HepG2 (cell line): ENCODE results near the gene CHFR. TPM values are rescaled to one million over a fixed set of nuclear protein-coding genes. Genes with fewer than 3 reads are reported as not detected.

Experiments
- ATAC-seq: fragments of 200-7000 bp; cut with Tn5 transposase; 3 replicates; pipeline ENCODE4 v1.9.1; 2020; ENCODE audit warnings: mild to moderate bottlenecking, moderate library complexity
- BruUV-seq: library from RNA; stranded (reverse); fragments of 400-500 nt; replicated peaks from 2 replicates; lab custom pipeline; 2021; lab: Mats Ljungman, UMichigan
- CTCF ChIA-PET: fragments of 300-600 bp; formaldehyde crosslinking; extraction: SDS; loops from one replicate; lab custom pipeline; 2021; ENCODE audit warnings: low total read pairs, inconsistent platforms, low intra/inter-chr PET ratio; lab: Yijun Ruan, JAX
- POLR2A ChIA-PET: fragments of 350-600 bp; sonication (Branson Sonifier 250); formaldehyde crosslinking; loops from one replicate; lab custom pipeline; 2020; ENCODE audit warnings: antibody characterized with exemption, inconsistent platforms; lab: Yijun Ruan, JAX
- DNase-seq: peaks from one replicate; pipeline ENCODE4 v3.0.0-alpha.2; 2015; ENCODE audit warnings: low spot score
- FAIRE-seq: peaks from 3 replicates; lab custom pipeline; 2011; peaks lifted over from hg19 to GRCh38; lab: Jason Lieb, UNC
- H2AFZ ChIP-seq: one replicate; pipeline ENCODE4 v1.6.1; 2011; ENCODE audit warnings: low read length, inconsistent platforms
- H3K27ac ChIP-seq: fragments of 300-600 bp; 3 replicates; pipeline ENCODE4 v1.8.0; 2011; ENCODE audit warnings: mixed run types, mild to moderate bottlenecking, mixed read lengths, low read length, inconsistent platforms; ENCODE audit not compliant: insufficient read depth; ENCODE audit errors: extremely low read length
- H3K27me3 ChIP-seq, 2 experiments: fragments of 200-600 bp in 1 of 2; 2 replicates in 1 of 2; 3 replicates in 1 of 2; pipeline versions ENCODE4 v1.6.0 to v1.8.0; 2011; ENCODE audit warnings: low read length in 2 of 2, mild to moderate bottlenecking in 2 of 2, moderate library complexity in 2 of 2, inconsistent platforms in 1 of 2; ENCODE audit not compliant: insufficient read depth in 2 of 2, control insufficient read depth in 1 of 2
- H3K36me3 ChIP-seq, 2 experiments: fragments of 200-600 bp in 1 of 2; replicated peaks in 1 of 2; 2 replicates in 1 of 2; 3 replicates in 1 of 2; pipeline versions ENCODE4 v1.5.1 to v1.8.0; 2011; ENCODE audit warnings: low read length in 2 of 2, inconsistent platforms in 1 of 2; ENCODE audit not compliant: insufficient read depth in 2 of 2, control insufficient read depth in 1 of 2
- H3K4me1 ChIP-seq: 2 replicates; pipeline ENCODE4 v1.5.1; 2012; ENCODE audit warnings: low read length, inconsistent platforms; ENCODE audit not compliant: insufficient read depth
- H3K4me2 ChIP-seq: 2 replicates; pipeline ENCODE4 v1.6.0; 2011; ENCODE audit warnings: low read depth, low read length, inconsistent platforms
- H3K4me3 ChIP-seq, 3 experiments: fragments of 200-600 bp in 1 of 3; sonication (generic), shearing (Covaris generic) in 1 of 3; replicated peaks in 1 of 3; 2 replicates each; pipeline ENCODE4 v1.5.1; 2011 to 2016; ENCODE audit warnings: low read length in 3 of 3, inconsistent platforms in 2 of 3, low read depth in 2 of 3, mild to moderate bottlenecking in 2 of 3, control low read depth in 1 of 3, mixed read lengths in 1 of 3; ENCODE audit not compliant: insufficient read depth in 1 of 3
- H3K79me2 ChIP-seq: one replicate; pipeline ENCODE4 v1.6.1; 2011; ENCODE audit warnings: low read length, inconsistent platforms; ENCODE audit not compliant: insufficient read depth
- H3K9ac ChIP-seq: 2 replicates; pipeline ENCODE4 v1.6.0; 2011; ENCODE audit warnings: mild to moderate bottlenecking, low read depth, low read length, inconsistent platforms; ENCODE audit not compliant: insufficient read depth
- H3K9me3 ChIP-seq: 2 replicates; pipeline ENCODE4 v1.5.1; 2012; ENCODE audit warnings: mild to moderate bottlenecking, low read length
- H4K20me1 ChIP-seq: 2 replicates; pipeline ENCODE4 v1.6.0; 2011; ENCODE audit warnings: inconsistent platforms, mild to moderate bottlenecking, low read length, moderate library complexity; ENCODE audit not compliant: insufficient read depth
- ATRX ChIP-seq: sonication (generic); formaldehyde crosslinking; IDR thresholded peaks from 2 replicates; pipeline ENCODE4 v1.4.0; 2020; ENCODE audit warnings: missing genetic modification reagents, borderline replicate concordance
- ELK4 ChIP-seq: sonication (generic); formaldehyde crosslinking; IDR thresholded peaks from 2 replicates; pipeline ENCODE4 v1.9.0; 2021; ENCODE audit warnings: missing genetic modification reagents, borderline replicate concordance
- NRL ChIP-seq: sonication (generic); formaldehyde crosslinking; IDR thresholded peaks from 2 replicates; pipeline ENCODE4 v1.5.0; 2020; ENCODE audit warnings: missing genetic modification reagents, mild to moderate bottlenecking, moderate library complexity, borderline replicate concordance
- PAF1 ChIP-seq: IDR thresholded peaks from 2 replicates; pipeline ENCODE4 v1.6.1; 2016; ENCODE audit warnings: missing genetic modification reagents, missing compliant biosample characterization
- SMAD9 ChIP-seq: sonication (generic); formaldehyde crosslinking; IDR thresholded peaks from 2 replicates; pipeline ENCODE4 v1.5.1; 2020; ENCODE audit warnings: mild to moderate bottlenecking, missing genetic modification reagents
- TAF15 ChIP-seq: fragments of 200-400 bp; formaldehyde crosslinking; IDR thresholded peaks from one replicate; pipeline ENCODE4 v1.6.1; 2018; ENCODE audit warnings: mild to moderate bottlenecking, low read depth, low read length; ENCODE audit not compliant: poor library complexity, severe bottlenecking
- TRAFD1 ChIP-seq: sonication (generic); formaldehyde crosslinking; IDR thresholded peaks from 2 replicates; pipeline ENCODE4 v1.5.1; 2020; ENCODE audit warnings: missing genetic modification reagents, mild to moderate bottlenecking, borderline replicate concordance
- ZNF3 ChIP-seq: IDR thresholded peaks from 2 replicates; pipeline ENCODE4 v1.7.0; 2017; ENCODE audit warnings: inconsistent platforms
- ZNF317 ChIP-seq: sonication (generic); formaldehyde crosslinking; IDR thresholded peaks from 2 replicates; pipeline ENCODE4 v1.5.0; 2020; ENCODE audit warnings: mild to moderate bottlenecking, missing genetic modification reagents
- ZNF7 ChIP-seq: IDR thresholded peaks from 2 replicates; pipeline ENCODE4 v1.6.1; 2016; ENCODE audit warnings: missing biosample characterization, missing genetic modification reagents
- ZNF747 ChIP-seq: sonication (generic); formaldehyde crosslinking; IDR thresholded peaks from 2 replicates; pipeline ENCODE4 v1.8.1; 2023; ENCODE audit warnings: missing genetic modification reagents, mild to moderate bottlenecking, borderline replicate concordance
- WGBS: methylation state at CpG from one replicate; pipeline ENCODE4 v1.1.6; 2017; ENCODE audit warnings: low lambda C conversion rate; 5-methylcytosine and 5-hydroxymethylcytosine counted together
- in situ Hi-C: cut with HindIII; loops from 2 replicates; pipeline ENCODE4 v1.10.0; 2017; ENCODE audit warnings: low pct_unique_long_range_greater_than_20kb; ENCODE audit not compliant: extremely low pct_ligation_motif_present
- intact Hi-C: fragments of 100-400 bp; cut with micrococcal nuclease; formaldehyde crosslinking; loops from one replicate; pipeline ENCODE4 v1.10.0; 2022; ENCODE audit not compliant: unreplicated experiment
- polyA plus RNA-seq, 8 experiments: library from polyadenylated mRNA; depleted of rRNA in 3 of 8; stranded (reverse) in 7 of 8; unstranded in 1 of 8; fragments of >200 nt; fragmentation: Illumina TruSeq in 4 of 8; extraction: Trizol in 4 of 8; gene quantifications; 2 replicates each; pipeline versions ENCODE4 v1.2.1 to v1.2.3, GENCODE V29; 2011 to 2016; ENCODE audit warnings: low read depth in 4 of 8, missing spikeins in 1 of 8, mixed read lengths in 1 of 8; ENCODE audit not compliant: insufficient read depth in 1 of 8
- total RNA-seq, 5 experiments: library from RNA; depleted of rRNA; stranded (reverse); fragments of >200 nt; fragmentation: Illumina TruSeq; extraction: Trizol; gene quantifications; 2 replicates each; pipeline ENCODE4 v1.2.3, GENCODE V29; 2016; ENCODE audit warnings: low read depth in 1 of 5

The CHFR gene
- total and polyA plus RNA-seq, 2 of the 13 experiments (the other 11 are each of a cell fraction or from before 2014, with no cell fraction given) = 21.4 to 21.5 TPM

GRCh38 chr12:132924356-132924755, 37.0 kb upstream of the CHFR start:
- DNase-seq (no peak), FAIRE-seq (no peak), ATAC-seq (no peak)
- intact Hi-C loops (no loop called here), in situ Hi-C loops (no loop called here)
- Histone ChIP-seq H3K27me3 (no peaks in the 10 kb centered on the region), H4K20me1 (no peaks in the 10 kb centered on the region), H3K36me3 (peaks cover 0 to 2% of the 10 kb centered on the region in 2 experiments; a peak in 1 of 5 replicates), H3K79me2 (no peaks in the 10 kb centered on the region), H3K27ac (no peak overlapping the region), H2AFZ (no peak overlapping the region), H3K4me2 (no peak overlapping the region), H3K4me3 (no peak overlapping the region), H3K9ac (no peak overlapping the region), H3K4me1 (no peaks in the 10 kb centered on the region), H3K9me3 (peaks cover 90% of the 10 kb centered on the region)
- TF ChIP-seq NRL (CRISPR knock-in tag) (no peak), ZNF747 (CRISPR knock-in tag) (no peak), ZNF7 (CRISPR knock-in tag) (no peak), PAF1 (CRISPR knock-in tag) (no peak)
- BruUV-seq = no TSS peak
- WGBS = 93% methylated on average over 3 of the region's 3 CpGs
- ChIA-PET CTCF (no interaction called here), POLR2A (no interaction called here)

- no TSS peak for BruUV-seq
- H3K4me3 ChIP-seq = no peak overlapping the region
These were observed 36.0 kb upstream of the CHFR start for GRCh38 chr12:132923356-132923909.

More at GRCh38 chr12:132923356-132923909, 36.0 kb upstream of the CHFR start:
- intact Hi-C loops = no loop called here
- in situ Hi-C loops = no loop called here
- Histone ChIP-seq H2AFZ (no peak overlapping the region), H3K79me2 (no peaks in the 10 kb centered on the region), H3K4me2 (no peak overlapping the region), H3K27me3 (no peaks in the 10 kb centered on the region), H4K20me1 (no peaks in the 10 kb centered on the region), H3K36me3 (peaks cover 0 to 2% of the 10 kb centered on the region in 2 experiments; a peak in 1 of 5 replicates), H3K27ac (no peak overlapping the region), H3K9ac (no peak overlapping the region), H3K4me1 (no peaks in the 10 kb centered on the region), H3K9me3 (peaks cover 90% of the 10 kb centered on the region)
- 0% methylated on average over 1 of the region's 1 CpG for WGBS
- no peak for TF ChIP-seq ATRX (CRISPR knock-in tag)
- TF ChIP-seq ZNF317 (CRISPR knock-in tag) = peak; percentile 92
- TF ChIP-seq ZNF3 (CRISPR knock-in tag) = no peak
- TF ChIP-seq SMAD9 (CRISPR knock-in tag) = no peak
- no peak for TF ChIP-seq TRAFD1 (CRISPR knock-in tag)
- TF ChIP-seq TAF15 = no peak
- no peak for TF ChIP-seq ELK4
- ChIA-PET CTCF (no interaction called here), POLR2A (no interaction called here)
- no peak for DNase-seq
- FAIRE-seq = no peak
- ATAC-seq = no peak
